Iris pigment epithelial cell (primary cell): ENCODE data around the gene CFLAR.
"Not testable (repeated sequence)": the region's sequence is repeated elsewhere in the genome, so short reads cannot be mapped to it uniquely, and the experiment has no call there.

Experiments
- DNase-seq: peaks from one replicate; pipeline ENCODE4 v3.0.0-alpha.2; 2011; ENCODE audit warnings: low read depth

Gene CFLAR

DNA sequence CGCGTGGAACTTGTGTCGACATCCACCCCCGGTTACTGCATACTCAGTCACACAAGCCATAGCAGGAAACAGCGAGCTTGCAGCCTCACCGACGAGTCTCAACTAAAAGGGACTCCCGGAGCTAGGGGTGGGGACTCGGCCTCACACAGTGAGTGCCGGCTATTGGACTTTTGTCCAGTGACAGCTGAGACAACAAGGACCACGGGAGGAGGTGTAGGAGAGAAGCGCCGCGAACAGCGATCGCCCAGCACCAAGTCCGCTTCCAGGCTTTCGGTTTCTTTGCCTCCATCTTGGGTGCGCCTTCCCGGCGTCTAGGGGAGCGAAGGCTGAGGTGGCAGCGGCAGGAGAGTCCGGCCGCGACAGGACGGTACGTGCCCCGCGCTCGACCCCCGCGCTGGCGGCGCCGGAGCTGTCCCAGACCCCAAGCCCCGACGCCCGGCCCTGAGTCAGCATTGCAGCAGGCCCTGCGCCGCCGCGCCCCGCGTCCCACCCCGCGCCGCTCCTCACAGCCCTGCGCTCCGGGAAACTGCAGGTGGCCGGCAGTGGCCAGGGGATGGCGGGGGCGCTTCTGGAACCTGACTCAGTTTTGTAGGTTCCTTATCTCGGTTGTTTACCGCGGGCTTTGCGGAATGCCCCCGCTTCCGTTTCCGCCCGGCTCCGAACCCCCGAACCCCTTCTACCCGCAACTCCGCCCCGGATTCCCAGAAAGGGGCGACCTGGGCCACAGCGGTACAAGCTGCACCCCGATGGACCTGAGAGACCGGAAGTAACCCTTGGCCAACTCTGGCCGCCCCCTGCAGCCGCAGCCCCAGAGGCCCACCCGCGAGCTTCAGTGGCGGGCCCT, at the start of gene CFLAR:
TSS of gene CFLAR (plus strand) at position 50 of the 844 bp plus-strand sequence. CDS start 13,702 bp downstream, outside the sequence.
- peak; percentile 94 for DNase-seq

GRCh38 chr2:201070948-201071478, 45.0 kb upstream of the CFLAR start:
- DNase-seq = peak; percentile 14

- DNase-seq = peak; percentile 94
Measured at GRCh38 chr2:201071479-201072200, 44.3 kb upstream of the CFLAR start, which contains the start of the genes HYCC2 and NDUFB3. HYCC2 (minus strand) TSS chr2:201071671; CDS start chr2:201024009, 47,662 bp downstream. NDUFB3 (plus strand) TSS chr2:201072001; CDS start chr2:201078883, 6,882 bp downstream.

DNA sequence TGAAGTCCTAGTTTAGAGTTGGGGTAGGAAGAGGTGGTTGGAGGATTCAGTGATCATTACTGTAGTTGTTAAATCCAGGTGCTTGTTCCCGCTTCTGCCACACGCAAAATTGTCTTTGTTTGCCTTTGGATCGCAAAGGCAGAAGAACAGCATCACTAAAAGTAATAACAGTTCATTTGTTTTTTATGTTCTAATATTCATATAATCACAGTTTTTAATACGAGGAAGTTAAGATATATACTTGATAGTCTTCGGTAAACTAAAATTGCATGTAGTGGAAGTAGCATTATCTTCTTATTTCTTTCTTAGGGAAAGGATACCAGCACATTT, 43.8 kb upstream of the CFLAR start:
- DNase-seq = no peak

- DNase-seq = no peak
Measured at GRCh38 chr2:201073071-201073470, 42.9 kb upstream of the CFLAR start.

GRCh38 chr2:201074996-201075395, 41.0 kb upstream of the CFLAR start:
- DNase-seq = no peak

DNA sequence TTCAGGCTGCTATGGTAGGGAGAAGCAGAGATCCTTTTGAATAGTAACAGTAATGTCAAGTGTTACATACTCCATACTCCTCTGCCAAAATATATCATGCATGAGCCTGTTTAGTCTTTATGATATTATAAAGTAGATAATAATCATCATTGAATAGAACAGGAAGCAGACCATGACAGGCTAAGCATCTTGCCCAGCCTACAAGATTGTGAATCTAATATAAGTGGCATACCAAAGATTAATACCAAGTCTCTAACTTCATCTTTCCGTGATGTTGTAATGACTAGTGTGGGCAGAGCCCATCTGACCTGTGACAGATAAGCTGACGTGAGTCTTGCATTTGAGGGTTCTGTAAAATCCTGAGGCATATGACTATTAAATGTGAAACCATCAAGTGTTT, 31.1 kb upstream of the CFLAR start:
- peak; percentile 41 for DNase-seq

- DNase-seq = no peak
Measured at GRCh38 chr2:201090574-201090973, 25.4 kb upstream of the CFLAR start.

DNA sequence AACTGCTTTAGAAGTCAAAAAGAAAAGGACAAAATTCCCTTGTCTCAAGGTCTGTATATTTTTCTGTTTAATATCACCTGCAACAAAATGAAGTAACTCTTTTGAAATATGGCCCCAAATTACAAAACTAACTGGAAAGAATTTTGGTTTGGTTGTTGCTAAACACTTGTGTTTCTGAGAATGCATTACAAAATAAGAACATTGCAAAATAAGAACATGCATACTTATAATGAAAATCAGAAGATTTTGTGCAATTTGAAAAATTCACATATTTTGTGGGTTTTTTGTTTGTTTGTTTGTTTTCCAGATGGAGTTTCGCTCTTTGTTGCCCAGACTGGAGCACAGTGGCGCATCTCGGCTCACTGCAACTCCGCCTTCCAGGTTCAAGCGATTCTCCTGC, 22.4 kb upstream of the CFLAR start:
- peak; percentile 40 for DNase-seq

DNA sequence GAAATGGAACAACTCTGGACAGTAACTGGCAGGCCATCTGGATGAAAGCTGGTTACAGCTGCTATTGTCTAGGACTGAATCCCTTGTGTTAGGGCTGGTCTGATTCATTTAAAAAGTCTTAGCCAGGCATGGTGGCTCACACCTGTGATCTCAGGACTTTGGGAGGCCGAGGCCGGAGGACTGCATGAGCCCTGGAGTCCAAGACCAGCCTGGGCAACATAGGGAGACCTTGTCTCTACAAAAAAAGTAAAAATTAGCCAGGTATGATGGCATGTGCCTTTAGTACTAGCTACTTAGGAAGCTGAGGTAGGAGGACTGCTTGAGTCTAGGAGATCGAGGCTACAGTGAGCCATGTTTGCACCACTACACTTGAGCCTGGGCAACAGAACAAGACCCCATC, 15.5 kb upstream of the CFLAR start:
- no peak for DNase-seq

- DNase-seq = no peak
Measured at GRCh38 chr2:201105759-201106158, 10.2 kb upstream of the CFLAR start.

GRCh38 chr2:201107624-201108023, 8.3 kb upstream of the CFLAR start:
- DNase-seq = no peak

DNA sequence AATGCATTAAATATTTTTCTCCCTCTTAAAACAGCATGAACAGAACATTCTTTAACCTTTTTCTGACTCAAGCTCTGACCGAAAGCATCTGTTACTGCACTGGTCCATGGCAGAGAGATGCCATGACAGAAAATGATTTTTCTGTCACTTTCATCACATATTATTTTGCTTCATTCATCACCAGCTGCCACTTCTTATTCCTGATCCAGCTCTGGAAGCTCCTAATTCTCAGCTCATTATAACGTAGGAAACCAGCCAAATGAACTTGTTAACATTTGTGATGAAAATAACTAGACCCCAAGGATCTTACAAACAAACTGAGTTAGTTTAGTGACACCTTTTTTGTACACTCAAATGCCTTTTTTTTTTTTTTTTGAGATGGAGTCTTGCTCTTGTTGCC, 7.6 kb upstream of the CFLAR start:
- DNase-seq = no peak

GRCh38 chr2:201109186-201109585, 6.8 kb upstream of the CFLAR start:
- DNase-seq = no peak

DNA sequence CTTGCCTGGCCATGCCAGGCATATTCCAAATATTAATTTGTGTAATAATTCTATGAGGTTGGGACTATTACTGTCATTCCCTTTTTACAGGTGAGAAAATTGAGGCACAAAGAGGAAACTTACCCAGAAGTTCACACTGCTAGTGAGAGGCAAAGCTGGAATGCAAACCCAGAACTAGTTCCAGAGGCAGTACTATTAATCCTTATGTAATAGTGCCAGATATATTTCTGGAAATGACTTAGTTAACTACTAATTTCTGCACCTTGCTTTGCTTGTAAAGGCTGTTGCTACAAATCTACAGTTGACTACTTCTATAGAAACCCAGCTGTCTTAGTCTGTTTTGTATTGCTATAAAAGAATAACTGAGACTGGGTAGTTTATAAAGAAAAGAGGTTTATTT, 5.3 kb upstream of the CFLAR start:
- DNase-seq = no peak

DNA sequence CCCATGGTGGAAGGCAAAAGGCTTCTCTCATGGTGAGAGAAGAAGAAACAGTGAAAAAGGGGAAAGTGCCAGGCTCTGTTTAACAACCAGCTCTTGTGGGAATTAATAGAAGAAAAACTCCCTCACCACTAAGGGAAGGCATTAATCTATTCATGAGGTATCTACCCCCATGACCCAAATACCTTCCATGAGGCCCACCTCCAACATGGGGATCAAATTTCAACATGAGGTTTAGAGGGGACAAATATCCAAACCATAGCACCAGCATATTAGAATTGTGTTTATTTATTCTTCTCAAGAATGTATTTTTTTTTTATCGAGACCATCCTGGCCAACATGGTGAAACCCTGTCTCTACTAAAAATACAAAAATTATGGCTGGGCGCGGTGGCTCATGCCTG, 4.9 kb upstream of the CFLAR start:
- no peak for DNase-seq

DNA sequence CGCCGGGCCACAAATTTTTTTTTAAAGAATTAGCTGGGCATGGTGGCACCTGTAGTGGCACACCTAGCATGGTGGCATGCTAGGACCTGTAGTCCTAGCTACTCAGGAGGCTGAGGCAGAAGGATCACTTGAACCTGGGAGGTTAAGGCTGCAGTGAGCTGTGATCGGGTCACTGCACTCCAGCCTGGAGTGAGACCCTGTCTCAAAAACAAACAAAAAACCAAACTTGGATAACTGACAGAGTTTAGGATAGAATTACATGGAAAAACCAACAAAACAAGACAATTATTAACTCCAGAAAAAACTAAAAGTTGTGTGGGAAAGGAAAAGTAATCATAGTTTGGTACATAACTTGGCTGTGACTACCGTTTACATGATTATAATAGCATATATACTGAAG, 1.6 kb upstream of the CFLAR start:
- DNase-seq = no peak

DNA sequence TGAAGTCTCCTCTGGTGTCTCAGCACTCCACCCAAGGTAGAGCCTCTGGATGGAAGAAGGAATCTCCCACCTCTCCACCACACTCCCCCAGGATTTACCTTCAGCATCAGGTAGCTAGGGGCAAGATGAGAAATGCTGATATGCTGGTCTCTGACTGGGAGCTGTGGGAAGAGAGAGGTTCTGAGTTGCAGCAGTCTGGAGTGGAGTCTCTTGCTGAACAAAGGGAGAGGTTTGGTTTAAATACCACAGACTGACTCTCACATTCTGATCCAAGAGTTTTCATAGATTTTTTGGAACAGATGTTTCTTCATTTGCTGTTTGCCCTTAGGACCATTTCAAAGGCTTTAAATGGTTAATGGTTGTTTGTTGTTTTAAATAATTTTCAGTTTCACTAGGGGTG, 1.1 kb upstream of the CFLAR start:
- no peak for DNase-seq

DNA sequence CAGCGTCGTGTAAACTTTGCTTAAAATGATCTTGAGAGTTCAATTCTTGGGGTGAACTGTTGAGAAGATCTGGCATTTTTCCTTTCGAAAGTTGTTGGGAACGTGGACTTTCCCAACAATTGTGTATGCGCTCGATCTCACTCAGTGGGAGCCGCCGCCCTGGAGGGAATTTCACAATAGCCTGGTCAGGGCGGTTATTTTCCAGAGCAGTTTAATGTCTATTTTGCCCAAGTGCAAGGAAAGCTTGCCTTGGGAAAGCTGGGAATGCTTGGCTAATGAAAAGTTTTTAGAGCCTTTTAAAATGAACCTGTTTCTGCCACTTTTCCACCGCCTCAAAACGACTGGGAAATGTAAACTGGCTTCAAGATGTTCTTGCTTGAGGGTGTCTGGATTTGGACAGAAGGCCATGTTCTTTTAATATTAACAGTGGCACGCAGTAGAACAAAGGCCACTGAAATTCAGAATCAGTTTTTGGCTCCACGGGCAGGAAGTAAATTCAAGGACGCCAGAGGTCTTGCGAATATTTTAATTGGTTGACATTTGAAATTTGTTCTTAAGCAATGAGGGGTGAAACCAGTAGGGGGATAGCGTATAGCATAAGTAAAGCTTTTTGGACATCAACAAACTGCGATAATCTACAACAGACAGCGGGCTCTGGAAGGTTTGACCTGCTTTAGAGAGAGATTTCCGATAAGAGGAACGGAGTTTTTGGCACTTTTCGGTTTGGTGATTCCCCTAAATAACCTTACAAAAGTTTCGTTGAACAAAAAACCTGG, 1.2 kb downstream of the CFLAR start:
- peak; percentile 94 for DNase-seq

DNA sequence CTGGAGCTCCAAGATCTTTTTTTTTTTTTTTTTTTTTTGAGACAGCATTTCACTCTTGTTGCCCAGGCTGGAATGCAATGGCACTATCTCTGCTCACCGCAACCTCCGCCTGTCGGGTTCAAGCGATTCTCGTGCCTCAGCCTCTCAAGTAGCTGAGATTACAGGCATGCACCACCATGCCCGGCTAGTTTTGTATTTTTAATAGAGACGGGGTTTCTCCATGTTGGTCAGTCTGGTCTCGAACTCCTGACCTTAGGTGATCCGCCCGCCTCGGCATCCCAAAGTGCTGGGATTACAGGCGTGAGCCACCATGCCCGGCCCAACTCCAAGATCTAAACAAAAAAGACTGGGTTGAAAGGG, 1.8 kb downstream of the CFLAR start:
- DNase-seq = not testable (repeated sequence)

DNA sequence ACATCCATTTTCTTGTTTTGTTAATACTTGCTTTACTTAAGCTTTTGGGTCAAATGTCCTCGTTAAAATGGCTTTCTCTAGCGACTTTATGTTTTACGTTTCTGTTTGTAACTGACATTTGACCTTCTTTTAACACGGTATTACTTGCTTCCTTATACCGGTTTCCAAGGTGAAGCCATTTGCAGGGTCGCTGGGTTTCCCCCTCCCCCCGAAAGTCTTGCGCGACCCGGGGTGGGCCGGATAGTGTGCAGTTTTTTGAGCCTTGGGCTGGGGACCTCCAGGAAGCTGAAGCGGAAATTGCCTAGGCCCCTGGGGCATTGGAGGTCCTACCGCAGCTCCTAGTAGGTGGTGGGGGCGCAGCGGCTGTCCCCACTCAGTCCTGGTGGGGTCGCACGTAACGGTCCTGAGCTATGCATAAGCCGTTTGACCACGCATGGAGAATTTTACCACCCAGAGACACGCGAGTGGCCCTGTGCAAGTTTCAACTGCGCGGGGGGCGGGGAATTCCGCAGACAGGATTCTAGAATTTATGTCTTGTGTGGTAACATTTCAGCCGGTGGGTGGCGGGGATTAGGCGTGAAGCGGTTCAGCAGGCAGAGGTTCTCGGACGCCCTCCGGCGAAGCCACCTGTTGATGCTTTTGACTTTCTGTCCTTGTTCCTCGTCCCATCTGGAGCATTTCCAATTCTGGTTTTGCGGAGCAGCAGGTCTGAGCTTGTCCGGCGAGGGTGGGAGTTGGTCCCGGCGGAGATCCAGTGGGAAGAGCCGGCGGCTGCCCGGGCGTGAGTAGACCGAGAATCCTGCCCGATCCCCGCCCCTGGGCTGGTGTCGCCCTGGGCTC, 2.4 kb downstream of the CFLAR start:
- DNase-seq = peak; percentile 91
